Trophoblast cell (in vitro differentiated cells and primary cell): ENCODE data around the gene GLT6D1.

ENCODE experiments used
- DNase-seq, 2 donors: peaks; one replicate each; pipeline ENCODE4 v3.0.0-alpha.2; 2016
- H2AFZ ChIP-seq: 2 replicates; pipeline ENCODE4 v1.6.1; 2013; ENCODE audit warnings: low read length, moderate library complexity, mild to moderate bottlenecking; ENCODE audit not compliant: insufficient read depth, poor library complexity
- H2AK5ac ChIP-seq: 2 replicates; pipeline ENCODE4 v1.6.1; 2013; ENCODE audit warnings: mild to moderate bottlenecking, low read length
- H2BK120ac ChIP-seq: 2 replicates; pipeline ENCODE4 v1.6.1; 2013; ENCODE audit warnings: low read length, mild to moderate bottlenecking, moderate library complexity; ENCODE audit not compliant: insufficient read depth, poor library complexity
- H2BK12ac ChIP-seq: 2 replicates; pipeline ENCODE4 v1.6.1; 2013; ENCODE audit warnings: mild to moderate bottlenecking, low read length, moderate library complexity
- H2BK5ac ChIP-seq: 2 replicates; pipeline ENCODE4 v1.6.1; 2013; ENCODE audit warnings: low read length, low read depth, moderate library complexity, mild to moderate bottlenecking; ENCODE audit not compliant: poor library complexity
- H3K14ac ChIP-seq: 2 replicates; pipeline ENCODE4 v1.6.1; 2013; ENCODE audit warnings: mild to moderate bottlenecking, low read length
- H3K18ac ChIP-seq: 2 replicates; pipeline ENCODE4 v1.6.1; 2013; ENCODE audit warnings: mild to moderate bottlenecking, low read length
- H3K23ac ChIP-seq: 2 replicates; pipeline ENCODE4 v1.6.1; 2013; ENCODE audit warnings: low read length
- H3K27ac ChIP-seq: 2 replicates; pipeline ENCODE4 v1.5.1; 2013; ENCODE audit warnings: low read depth, mild to moderate bottlenecking, inconsistent platforms, low read length, moderate library complexity
- H3K27me3 ChIP-seq: 2 replicates; pipeline ENCODE4 v1.6.1; 2013; ENCODE audit warnings: inconsistent platforms, mild to moderate bottlenecking, low read length, moderate library complexity; ENCODE audit not compliant: insufficient read depth
- H3K36me3 ChIP-seq, 2 experiments: 1 replicate in 1 of 2; 2 replicates in 1 of 2; pipeline ENCODE4 v1.6.1; 2013; ENCODE audit warnings: low read length in 2 of 2, mild to moderate bottlenecking in 2 of 2, moderate library complexity in 1 of 2; ENCODE audit not compliant: insufficient read depth in 2 of 2, control insufficient read depth in 1 of 2
- H3K4ac ChIP-seq: 2 replicates; pipeline ENCODE4 v1.6.1; 2013; ENCODE audit warnings: low read depth, mild to moderate bottlenecking, low read length, moderate library complexity
- H3K4me1 ChIP-seq, 2 experiments: 1 replicate in 1 of 2; 2 replicates in 1 of 2; pipeline ENCODE4 v1.6.1; 2013; ENCODE audit warnings: low read length in 2 of 2, mild to moderate bottlenecking in 2 of 2, moderate library complexity in 1 of 2; ENCODE audit not compliant: insufficient read depth in 2 of 2, control insufficient read depth in 1 of 2
- H3K4me2 ChIP-seq: 2 replicates; pipeline ENCODE4 v1.6.1; 2013; ENCODE audit warnings: inconsistent platforms, mild to moderate bottlenecking, low read length, moderate library complexity
- H3K4me3 ChIP-seq: 2 replicates; pipeline ENCODE4 v1.5.1; 2013; ENCODE audit warnings: mild to moderate bottlenecking, low read depth, low read length, inconsistent platforms
- H3K79me1 ChIP-seq: one replicate; pipeline ENCODE4 v1.6.1; 2013; ENCODE audit warnings: low read length
- H3K79me2 ChIP-seq: 2 replicates; pipeline ENCODE4 v1.6.1; 2013; ENCODE audit warnings: low read length, mild to moderate bottlenecking; ENCODE audit not compliant: control insufficient read depth, insufficient read depth, poor library complexity
- H3K9ac ChIP-seq: 2 replicates; pipeline ENCODE4 v1.6.1; 2013; ENCODE audit warnings: mild to moderate bottlenecking, low read length
- H3K9me3 ChIP-seq: 2 replicates; pipeline ENCODE4 v1.6.1; 2013; ENCODE audit warnings: low read depth, mild to moderate bottlenecking, control low read depth, inconsistent platforms, low read length; ENCODE audit not compliant: insufficient read depth
- H4K12ac ChIP-seq: 2 replicates; pipeline ENCODE4 v1.6.1; 2013; ENCODE audit warnings: low read depth, mild to moderate bottlenecking, low read length, moderate library complexity
- H4K8ac ChIP-seq: 2 replicates; pipeline ENCODE4 v1.6.1; 2013; ENCODE audit warnings: low read depth, mild to moderate bottlenecking, low read length, moderate library complexity
- H4K91ac ChIP-seq: one replicate; pipeline ENCODE4 v1.6.1; 2013; ENCODE audit warnings: low read depth, mild to moderate bottlenecking, low read length, moderate library complexity
- WGBS: extraction: QIAGEN DNeasy Blood & Tissue Kit; methylation state at CpG from one replicate; pipeline ENCODE4 v1.1.7; 2013; ENCODE audit warnings: missing lambda C conversion rate; ENCODE audit not compliant: insufficient read length, insufficient coverage; ENCODE audit errors: extremely low coverage; 5-methylcytosine and 5-hydroxymethylcytosine counted together

GLT6D1 gene

GRCh38 chr9:135584371-135584770, 55.0 kb downstream of the GLT6D1 start:
- Histone ChIP-seq H3K18ac (no peak overlapping the region), H4K8ac (no peak overlapping the region), H4K12ac (no peak overlapping the region), H2AFZ (no peak overlapping the region), H3K23ac (no peak overlapping the region), H3K79me2 (no peaks in the 10 kb centered on the region), H2BK12ac (no peak overlapping the region), H4K91ac (no peak overlapping the region), H3K4ac (no peak overlapping the region), H3K4me3 (no peak overlapping the region), H3K27ac (no peak overlapping the region), H3K79me1 (no peaks in the 10 kb centered on the region), H3K9ac (no peak overlapping the region), H3K27me3 (no peaks in the 10 kb centered on the region), H2BK120ac (no peak overlapping the region), H3K14ac (no peak overlapping the region), H3K4me2 (no peak overlapping the region), H3K9me3 (peaks cover 12% of the 10 kb centered on the region), H3K4me1 (peaks cover 0 to 2% of the 10 kb centered on the region in 2 experiments), H2BK5ac (no peak overlapping the region), H3K36me3 (no peaks in the 10 kb centered on the region), H2AK5ac (no peak overlapping the region)
- DNase-seq: no peak
- WGBS: no CpG with 5 or more reads among the region's 5 CpGs

- Histone ChIP-seq H3K36me3 (no peaks in the 10 kb centered on the region), H3K27ac (no peak overlapping the region), H4K91ac (no peak overlapping the region), H4K12ac (no peak overlapping the region), H3K27me3 (no peaks in the 10 kb centered on the region), H3K14ac (no peak overlapping the region), H3K23ac (no peak overlapping the region), H2BK5ac (no peak overlapping the region), H3K4me1 (peaks cover 0 to 2% of the 10 kb centered on the region in 2 experiments), H3K9me3 (peaks cover 12% of the 10 kb centered on the region), H2AFZ (no peak overlapping the region), H3K79me2 (no peaks in the 10 kb centered on the region), H3K18ac (no peak overlapping the region), H2AK5ac (no peak overlapping the region), H3K4me3 (no peak overlapping the region), H2BK12ac (no peak overlapping the region), H3K79me1 (no peaks in the 10 kb centered on the region), H2BK120ac (no peak overlapping the region), H4K8ac (no peak overlapping the region), H3K9ac (no peak overlapping the region), H3K4ac (no peak overlapping the region), H3K4me2 (no peak overlapping the region)
- DNase-seq: no peak
- WGBS: no CpG with 5 or more reads among the region's 16 CpGs
Measured at GRCh38 chr9:135583688-135584011, 55.7 kb downstream of the GLT6D1 start.

DNA sequence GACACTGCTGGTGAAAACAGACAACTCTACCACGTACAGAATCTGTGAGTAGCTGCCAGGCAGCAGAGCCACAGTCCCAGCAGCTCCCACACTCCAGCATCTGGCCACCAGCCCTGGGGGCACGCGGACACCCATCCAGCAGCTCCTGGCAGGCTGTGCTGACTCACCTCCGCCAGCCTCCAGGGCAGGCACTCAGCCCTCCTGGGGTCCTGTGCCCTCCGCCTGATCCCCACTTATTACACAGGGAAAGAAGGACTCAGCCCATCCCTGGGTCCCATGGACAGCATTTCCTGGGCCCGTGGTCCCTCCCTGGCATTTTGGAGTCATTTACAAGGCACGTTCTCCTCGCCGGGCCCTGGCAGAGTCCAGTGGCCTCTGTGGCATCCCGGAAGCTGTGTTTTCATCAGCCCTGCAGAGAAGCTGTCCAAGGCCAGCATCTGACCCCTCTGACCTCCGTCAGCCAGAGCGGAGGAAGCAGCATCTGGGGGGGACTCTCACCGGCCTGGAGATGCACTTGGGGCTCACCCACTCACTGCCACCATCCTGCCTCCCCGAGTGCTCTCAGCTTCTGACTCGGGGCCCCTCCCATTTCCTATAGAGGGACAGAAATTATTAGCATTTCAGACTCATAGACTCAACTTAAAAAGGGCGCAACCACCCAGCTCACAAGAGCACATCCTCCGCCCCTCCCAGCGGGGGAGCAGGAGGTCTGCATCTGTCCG, 56.2 kb downstream of the GLT6D1 start:
- Histone ChIP-seq H3K79me1 (no peaks in the 10 kb centered on the region), H3K4me2 (no peak overlapping the region), H2BK120ac (no peak overlapping the region), H3K27me3 (no peaks in the 10 kb centered on the region), H3K14ac (no peak overlapping the region), H3K4ac (no peak overlapping the region), H4K12ac (no peak overlapping the region), H3K4me1 (peaks cover 0 to 2% of the 10 kb centered on the region in 2 experiments), H3K23ac (no peak overlapping the region), H3K9me3 (peaks cover 12% of the 10 kb centered on the region), H3K36me3 (no peaks in the 10 kb centered on the region), H2AK5ac (no peak overlapping the region), H3K79me2 (no peaks in the 10 kb centered on the region), H3K4me3 (no peak overlapping the region), H4K91ac (no peak overlapping the region), H4K8ac (no peak overlapping the region), H2BK5ac (no peak overlapping the region), H3K18ac (no peak overlapping the region), H2BK12ac (no peak overlapping the region), H3K9ac (no peak overlapping the region), H3K27ac (no peak overlapping the region), H2AFZ (no peak overlapping the region)
- DNase-seq: no peak
- WGBS: no CpG with 5 or more reads among the region's 19 CpGs

GRCh38 chr9:135582541-135582940, 56.8 kb downstream of the GLT6D1 start:
- DNase-seq: no peak
- H3K4me3 ChIP-seq: no peak overlapping the region

More at GRCh38 chr9:135582541-135582940, 56.8 kb downstream of the GLT6D1 start:
- Histone ChIP-seq H3K14ac (no peak overlapping the region), H3K23ac (no peak overlapping the region), H2AK5ac (no peak overlapping the region), H3K4me2 (no peak overlapping the region), H3K36me3 (no peaks in the 10 kb centered on the region), H4K8ac (no peak overlapping the region), H3K79me1 (no peaks in the 10 kb centered on the region), H3K27ac (no peak overlapping the region), H3K18ac (no peak overlapping the region), H3K9ac (no peak overlapping the region), H3K4ac (no peak overlapping the region), H2BK12ac (no peak overlapping the region), H2AFZ (no peak overlapping the region), H3K79me2 (no peaks in the 10 kb centered on the region), H4K12ac (no peak overlapping the region), H3K9me3 (peaks cover 12% of the 10 kb centered on the region), H2BK5ac (no peak overlapping the region), H2BK120ac (no peak overlapping the region), H4K91ac (no peak overlapping the region), H3K4me1 (peaks cover 0 to 2% of the 10 kb centered on the region in 2 experiments), H3K27me3 (no peaks in the 10 kb centered on the region)
- WGBS: no CpG with 5 or more reads among the region's 14 CpGs
